Thoracic aorta (tissue), 2 donors: Measurements from ENCODE around the gene LAT. TPM values are rescaled to one million over a fixed set of nuclear protein-coding genes. Genes with fewer than 3 reads are reported as not detected.

Experiments used
- total RNA-seq, 2 donors: library from RNA; depleted of rRNA; stranded (reverse); fragments of >200 nt; gene quantifications; one replicate each; pipeline versions ENCODE4 v1.1.0 to v1.2.3, GENCODE V29; 2016

Gene LAT
- total RNA-seq, 2 donors from 2014 or later, result 15.3 to 28.6 TPM

Other genes with a start within 250 kb of the LAT start
- gene NPIPB9, start 233.3 kb upstream of the LAT start, total RNA-seq, result 1 to 10 TPM; 3.0 to 8.4 TPM
- gene ATXN2L, start 162.1 kb upstream of the LAT start, total RNA-seq, result 10 to 100 TPM; 79.9 to 84.3 TPM
- 10 to 100 TPM; 48.9 to 50.2 TPM for gene TUFM, start 138.7 kb upstream of the LAT start, total RNA-seq
- 10 to 100 TPM; 32.5 to 45.1 TPM for gene SH2B1, start 121.2 kb upstream of the LAT start, total RNA-seq
- under 1 TPM; 0.41 to 0.42 TPM for gene ATP2A1, start 106.6 kb upstream of the LAT start, total RNA-seq
- gene RABEP2, start 59.8 kb upstream of the LAT start, total RNA-seq, result 10 to 100 TPM; 18.3 to 62.0 TPM
- gene CD19, start 53.1 kb upstream of the LAT start, total RNA-seq, result not detected
- gene NFATC2IP, start 34.1 kb upstream of the LAT start, total RNA-seq, result 10 to 100 TPM; 38.4 to 45.5 TPM
- gene SPNS1, start 10.3 kb upstream of the LAT start, total RNA-seq, result 10 to 100 TPM; 21.9 to 36.6 TPM